Sigmoid colon (tissue), 4 donors: Measurements from ENCODE around the gene BPIFA1.

Source experiments
- CTCF ChIP-seq, 4 experiments: fragments of 450-650 bp in 3 of 4; fragments of 200-600 bp in 1 of 4; IDR thresholded peaks; one replicate each; pipeline ENCODE4 v1.5.1; 2016 to 2019; ENCODE audit warnings: antibody characterized with exemption in 4 of 4, mild to moderate bottlenecking in 3 of 4, moderate library complexity in 2 of 4
- EP300 ChIP-seq, 4 donors: sonication (generic); formaldehyde crosslinking; IDR thresholded peaks; one replicate each; pipeline ENCODE4 v1.6.1; 2017; ENCODE audit warnings: antibody characterized with exemption in 4 of 4
- POLR2A ChIP-seq, 2 donors: fragments of 450-650 bp; IDR thresholded peaks; one replicate each; pipeline ENCODE4 v1.6.1; 2016; ENCODE audit warnings: antibody characterized with exemption in 2 of 2, mild to moderate bottlenecking in 2 of 2, moderate library complexity in 2 of 2
- POLR2AphosphoS5 ChIP-seq, 4 donors: sonication (generic); formaldehyde crosslinking; IDR thresholded peaks; one replicate each; pipeline ENCODE4 v1.6.1; 2017; ENCODE audit warnings: antibody characterized with exemption in 4 of 4

GRCh38 chr20:33240923-33241322 is 5.1 kb downstream of the BPIFA1 start:
- TF ChIP-seq CTCF (IDR thresholded peaks at IDR 0.05) (no peak), POLR2A (IDR thresholded peaks at IDR 0.05) (no peak), POLR2AphosphoS5 (IDR thresholded peaks at IDR 0.05) (no peak), EP300 (IDR thresholded peaks at IDR 0.05) (no peak)
